ENCODE data around the gene ZBTB22.

The ZBTB22 gene

DNA sequence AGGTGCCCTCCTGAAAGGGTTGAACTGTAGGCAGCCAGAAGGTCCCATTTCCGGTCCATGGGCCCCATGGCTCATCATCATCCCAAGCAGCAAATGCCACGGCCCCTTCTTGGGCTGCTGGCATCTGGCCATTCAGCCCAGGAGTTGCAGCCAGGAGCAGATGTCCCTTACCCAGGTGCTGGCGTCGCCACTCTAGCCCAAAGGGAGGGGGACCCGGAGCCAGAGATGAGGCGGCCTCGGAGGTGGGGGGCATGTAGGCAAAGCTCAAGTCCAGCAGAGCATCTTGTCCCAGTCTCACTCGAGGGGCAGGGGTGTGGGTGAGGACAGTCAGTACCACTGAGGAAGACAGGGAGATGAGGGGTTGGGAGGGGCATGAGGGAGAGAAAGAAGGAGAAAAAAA lies 12.5 kb downstream of the ZBTB22 start:
- no peak for FAIRE-seq

DNA sequence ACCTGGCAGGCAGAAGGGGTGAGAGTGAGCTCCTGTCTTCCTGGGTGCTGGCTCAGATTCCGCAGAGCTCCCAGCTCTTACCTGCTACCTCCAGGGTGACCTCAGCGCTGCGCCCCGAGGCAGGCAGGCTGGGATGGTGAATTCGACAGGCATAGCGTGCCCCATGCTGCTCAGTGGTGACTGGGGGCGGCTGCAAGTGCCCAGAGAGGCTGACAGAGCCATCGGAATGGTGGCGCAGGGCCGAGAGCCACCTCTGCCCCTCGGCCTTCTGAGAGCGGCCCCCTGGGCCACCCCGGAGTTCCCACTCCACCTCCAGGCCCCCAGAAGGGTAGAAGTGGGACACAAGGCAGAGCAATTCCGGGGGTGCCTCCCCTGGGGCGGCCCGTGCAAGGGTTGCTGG lies 13.3 kb downstream of the ZBTB22 start:
- DNase-seq (ENCODE audit: low spot score) (no peak), FAIRE-seq (no peak)

More for the DNA sequence above, 12.5 kb downstream of the ZBTB22 start:
- no peak for DNase-seq (ENCODE audit: low spot score)

DNA sequence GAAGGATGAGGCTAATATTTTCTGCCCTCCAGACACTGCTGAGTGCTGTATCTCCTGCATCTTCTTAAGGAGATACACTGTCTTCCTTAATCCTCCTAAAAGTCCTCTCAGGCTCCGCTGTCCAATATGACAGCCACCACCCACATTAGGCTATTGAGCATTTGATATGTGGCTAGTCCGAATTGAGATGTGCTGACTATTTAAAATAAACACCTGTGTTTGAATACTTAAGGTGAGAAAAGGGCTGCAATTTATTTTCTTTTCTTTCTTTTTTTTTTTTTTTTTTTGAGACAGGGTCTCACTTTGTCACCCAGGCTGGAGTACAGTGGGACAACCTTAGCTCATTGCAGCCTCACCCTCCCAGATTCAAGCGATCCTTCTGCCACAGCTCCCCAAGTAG lies 15.7 kb downstream of the ZBTB22 start:
- FAIRE-seq = no peak
- DNase-seq (ENCODE audit: low spot score) = no peak

DNA sequence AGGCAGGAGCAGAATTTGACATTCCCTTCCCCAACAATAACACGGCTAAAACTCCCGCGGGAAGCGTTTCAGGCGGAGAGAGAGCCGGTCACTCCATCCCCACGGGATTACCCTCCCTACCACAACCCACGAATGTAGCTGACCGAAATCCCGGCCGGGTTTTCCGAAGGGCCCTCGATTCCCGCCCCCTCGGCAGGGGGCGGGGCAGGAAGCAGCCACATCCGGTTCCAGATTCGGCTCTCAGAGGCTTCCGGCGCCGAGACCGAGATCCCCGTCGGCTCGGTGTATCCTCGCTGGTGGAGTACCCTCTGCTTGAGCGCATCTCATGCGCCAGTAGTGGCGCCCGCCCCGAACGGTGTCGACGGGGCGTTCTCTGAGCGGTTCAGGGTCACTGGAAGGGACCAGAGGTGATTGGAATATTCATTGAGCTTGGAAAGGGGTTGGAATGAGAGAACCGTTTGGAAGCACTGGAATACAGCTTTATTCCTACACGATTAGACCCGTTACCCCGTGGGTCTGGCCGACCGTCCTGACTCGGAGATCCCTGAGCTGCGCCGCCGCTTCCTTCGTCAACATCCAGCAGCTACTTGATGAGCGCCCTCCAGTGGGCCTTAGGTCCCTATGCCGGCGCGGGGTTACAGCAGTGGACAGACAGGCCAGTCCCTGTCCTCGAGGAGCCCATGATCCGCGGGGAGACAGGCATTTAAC lies 18.2 kb downstream of the ZBTB22 start:
- FAIRE-seq = no peak
- peak; percentile 89 for DNase-seq (ENCODE audit: low spot score)

DNA sequence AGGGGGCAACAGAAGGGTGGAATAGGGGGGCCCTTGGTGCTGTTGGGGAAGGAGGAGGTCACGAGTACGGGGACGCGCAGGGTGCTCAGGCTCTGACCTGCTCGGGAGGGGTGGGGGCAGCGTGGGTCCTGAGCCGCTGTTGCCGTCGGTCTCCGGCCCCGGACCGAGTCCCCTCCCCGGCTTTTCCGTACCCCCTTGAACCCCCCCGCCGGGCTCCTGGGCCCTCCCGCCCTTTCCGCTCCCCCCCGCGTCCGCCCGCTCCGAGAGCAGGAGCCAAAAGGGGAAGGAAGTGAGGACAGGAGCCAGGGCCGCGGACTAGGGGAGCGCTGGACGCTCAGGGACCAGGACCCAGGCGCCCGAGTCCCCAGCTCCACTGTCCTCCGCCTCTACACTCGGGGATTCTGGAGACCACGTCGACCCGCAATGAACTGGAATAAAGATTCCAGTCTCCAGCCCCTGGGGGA lies 18.7 kb downstream of the ZBTB22 start, which contains the start of gene RGL2:
Gene RGL2, minus strand, starts transcription at position 170 of the 464 bp plus-strand sequence. CDS start 332 bp downstream, outside the sequence.
- FAIRE-seq (no peak), DNase-seq (ENCODE audit: low spot score) (peak; percentile 45)

DNA sequence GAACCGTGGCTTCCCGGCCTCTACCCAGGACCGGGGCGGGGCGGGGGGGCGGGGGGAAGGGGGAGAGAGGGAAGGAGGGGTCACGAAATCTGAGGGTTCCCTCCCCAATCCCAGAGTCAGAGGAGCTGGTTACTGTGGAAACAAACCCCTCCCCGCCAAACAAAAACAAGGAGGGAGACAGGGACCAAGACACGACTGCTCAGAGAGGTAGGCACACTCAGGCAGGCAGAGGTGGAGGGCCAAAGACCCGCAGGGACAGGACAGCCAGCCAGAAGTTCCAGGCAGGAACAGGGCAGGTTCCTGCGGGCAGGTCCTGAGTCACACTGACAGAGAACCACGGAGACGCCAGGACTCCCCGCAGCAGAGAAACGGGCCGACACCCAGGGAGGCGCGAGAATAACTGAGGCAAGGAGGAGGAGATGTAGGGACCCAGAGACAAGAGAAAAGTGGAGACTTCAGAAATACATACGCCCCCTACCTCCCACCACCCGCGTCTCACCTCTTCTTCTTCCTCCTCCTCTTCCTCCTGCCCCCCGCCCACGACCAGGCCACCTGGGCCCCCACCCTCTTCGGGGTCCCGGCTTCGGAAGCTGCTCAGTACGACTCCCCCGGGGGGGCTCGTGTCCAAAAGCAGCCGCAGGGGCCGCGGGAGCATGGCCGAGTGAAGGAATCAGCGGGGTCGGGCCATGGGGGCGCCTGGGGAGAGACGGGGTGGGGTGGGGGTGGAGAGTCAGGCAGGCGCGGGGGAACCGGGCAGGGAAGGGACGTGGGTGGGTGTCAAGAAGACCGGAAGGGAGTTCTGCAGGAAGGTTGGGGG lies 19.4 kb downstream of the ZBTB22 start:
- FAIRE-seq = no peak
- peak; percentile 82 for DNase-seq (ENCODE audit: low spot score)

DNA sequence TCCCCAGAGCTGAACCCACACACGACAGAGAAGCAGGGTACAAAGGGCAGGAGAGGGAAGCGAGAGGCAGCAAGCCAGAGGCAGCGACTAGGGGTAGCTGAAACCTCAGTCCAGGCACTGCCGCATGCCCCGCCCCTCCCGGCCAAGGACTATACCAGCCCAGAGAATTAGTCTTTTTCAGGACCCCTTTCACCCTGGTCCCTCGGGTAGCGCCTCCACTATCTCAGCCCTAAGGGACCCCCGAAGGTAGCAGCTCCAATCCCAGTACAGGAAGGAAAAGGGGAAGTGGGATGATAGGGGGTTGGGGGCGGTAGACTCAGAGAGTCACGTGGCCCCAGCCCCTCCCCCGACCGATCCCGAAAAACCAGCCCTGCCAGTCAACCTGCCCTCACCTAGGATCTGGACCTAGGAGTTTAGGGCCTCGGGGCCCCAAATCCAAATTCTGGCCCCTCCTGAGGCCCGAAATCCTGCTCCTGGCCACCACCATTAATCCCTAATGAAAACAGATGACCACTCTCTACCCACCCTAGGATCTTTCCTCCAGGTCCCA lies 20.1 kb downstream of the ZBTB22 start:
- peak; percentile 36 for DNase-seq (ENCODE audit: low spot score)
- FAIRE-seq = no peak

DNA sequence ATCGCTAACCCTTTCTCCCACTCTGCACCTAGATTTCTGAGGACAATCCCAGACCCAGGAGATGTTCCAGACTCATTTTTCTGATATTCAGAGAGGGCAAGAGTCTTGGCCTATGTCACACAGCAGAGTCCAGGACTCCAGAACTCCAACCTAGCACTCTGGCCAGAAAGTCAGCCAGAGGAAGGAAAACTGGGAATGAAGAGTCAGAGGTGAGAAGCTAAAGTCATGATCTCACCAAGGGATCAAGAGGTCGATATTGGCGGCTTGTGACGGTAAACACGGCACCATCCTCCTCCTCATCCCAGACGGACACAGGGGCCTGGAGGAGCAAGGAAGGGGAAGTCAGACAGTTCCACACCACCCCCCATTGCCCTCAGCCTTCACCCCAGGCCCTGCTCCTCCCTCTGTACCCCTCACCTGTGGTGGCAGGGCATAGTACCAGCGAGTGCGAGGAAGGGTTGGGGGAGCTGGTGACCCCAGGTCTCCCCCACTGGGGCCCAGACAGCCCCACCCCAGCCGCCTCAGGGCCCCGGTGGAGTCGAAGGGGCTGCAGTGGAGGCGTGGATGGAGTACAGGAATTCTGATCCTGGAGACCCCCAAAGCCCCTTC lies 20.6 kb downstream of the ZBTB22 start:
- no peak for FAIRE-seq

DNA sequence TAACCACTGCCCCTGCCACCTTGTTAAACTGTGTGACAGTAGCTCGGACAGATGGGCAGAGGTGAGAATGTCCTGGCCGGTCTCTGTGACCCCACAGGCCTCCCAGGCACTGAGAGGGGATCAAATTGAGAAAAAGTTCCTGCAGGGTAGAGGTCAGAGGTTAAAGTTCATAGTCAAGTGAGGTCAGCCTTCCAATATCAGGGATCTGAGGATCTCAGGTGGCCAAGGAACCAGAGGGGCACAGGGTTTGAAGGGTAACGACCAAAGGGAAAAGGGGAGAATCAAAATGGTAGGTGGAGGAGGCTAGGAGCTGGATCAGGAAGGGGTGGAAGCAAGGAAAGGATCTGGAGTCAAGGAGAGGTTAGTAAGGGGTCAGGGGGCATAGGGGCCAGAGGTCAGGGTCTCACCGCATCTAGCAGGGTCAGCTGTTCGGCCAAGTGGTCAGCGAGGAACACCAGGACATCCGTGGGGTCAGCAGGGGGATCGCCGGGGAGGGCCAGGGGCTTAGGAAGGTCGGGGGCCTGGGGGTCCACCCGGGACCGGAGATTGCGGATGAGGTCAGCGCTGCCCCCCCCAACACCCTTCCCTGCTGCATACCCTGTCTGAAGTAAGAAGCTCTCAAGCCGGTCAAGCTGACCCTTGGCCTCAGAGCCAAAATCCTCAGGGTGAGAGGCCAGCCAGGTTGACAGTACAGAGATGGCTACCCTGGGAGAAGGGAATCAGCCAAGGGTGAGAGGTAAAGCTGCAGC lies 21.7 kb downstream of the ZBTB22 start:
- DNase-seq (ENCODE audit: low spot score) (no peak), FAIRE-seq (no peak)

More for the DNA sequence above, 20.6 kb downstream of the ZBTB22 start:
- no peak for DNase-seq (ENCODE audit: low spot score)

DNA sequence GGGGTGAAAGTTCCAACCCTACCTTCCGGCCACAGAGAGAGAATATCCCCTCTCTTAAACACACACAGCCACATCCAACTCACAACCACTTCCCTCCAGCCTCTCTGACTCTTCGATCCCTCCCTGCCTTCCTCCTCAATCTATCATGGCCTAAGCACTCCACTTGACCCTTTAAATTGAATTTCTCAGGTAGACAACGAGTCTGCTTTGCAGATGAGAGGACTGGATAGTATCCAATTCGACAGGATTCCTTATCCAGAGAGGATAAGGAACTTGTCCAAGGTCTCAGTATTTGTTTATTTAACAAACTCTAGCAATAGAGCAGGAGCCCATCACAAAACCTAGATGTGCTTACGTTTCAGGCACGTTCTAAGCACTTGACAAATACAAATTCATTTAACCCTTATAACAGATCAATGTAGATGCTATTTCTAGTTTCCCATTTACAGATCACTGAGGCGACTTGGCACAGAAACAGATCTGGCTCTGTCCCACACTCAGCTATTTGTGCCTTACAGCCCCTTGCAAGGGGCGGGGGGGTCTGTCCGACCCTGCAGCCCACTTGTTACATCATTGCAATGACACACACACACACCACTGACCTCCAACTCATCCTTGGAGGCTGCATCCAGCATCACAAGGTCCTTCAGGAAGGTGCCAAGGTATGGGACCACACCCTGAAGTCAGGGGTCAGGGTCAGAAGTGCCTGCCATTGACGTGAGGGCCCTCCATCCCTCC lies 23.3 kb downstream of the ZBTB22 start:
- DNase-seq (ENCODE audit: low spot score) (no peak), FAIRE-seq (no peak)

DNA sequence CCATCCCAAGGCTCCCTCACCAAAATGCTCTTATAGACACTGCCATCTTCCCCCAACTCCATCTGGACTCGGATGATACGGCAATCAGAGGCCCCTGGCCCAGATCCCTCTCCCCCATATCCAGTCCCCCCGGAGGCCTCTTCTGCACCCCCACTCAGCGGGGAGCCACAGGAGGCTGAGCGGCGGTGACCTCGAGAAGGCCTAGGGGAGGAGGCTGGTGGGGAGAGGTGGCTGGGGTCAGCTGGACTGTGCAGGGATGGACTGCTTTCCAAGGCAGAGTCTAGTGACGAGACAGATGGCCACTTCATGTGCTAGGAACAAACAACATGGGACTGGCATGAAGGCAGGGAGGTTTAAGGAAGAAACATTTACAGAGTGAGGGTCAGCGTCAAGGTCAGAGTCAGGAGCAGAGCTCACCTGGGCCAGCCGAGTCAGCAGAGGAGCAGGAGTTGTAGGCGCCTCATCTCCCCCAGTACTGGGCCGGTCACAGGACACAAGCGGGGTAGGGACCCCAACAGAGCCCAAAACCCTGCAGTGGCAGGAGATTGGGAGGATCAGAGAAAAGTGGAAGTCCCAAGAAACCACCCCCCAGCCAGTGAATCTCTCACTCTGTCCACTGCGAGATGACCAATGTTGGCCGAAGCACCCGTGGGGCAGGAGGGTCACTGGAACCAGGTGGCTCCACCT lies 24.4 kb downstream of the ZBTB22 start:
- DNase-seq (ENCODE audit: low spot score) (no peak), FAIRE-seq (no peak)

DNA sequence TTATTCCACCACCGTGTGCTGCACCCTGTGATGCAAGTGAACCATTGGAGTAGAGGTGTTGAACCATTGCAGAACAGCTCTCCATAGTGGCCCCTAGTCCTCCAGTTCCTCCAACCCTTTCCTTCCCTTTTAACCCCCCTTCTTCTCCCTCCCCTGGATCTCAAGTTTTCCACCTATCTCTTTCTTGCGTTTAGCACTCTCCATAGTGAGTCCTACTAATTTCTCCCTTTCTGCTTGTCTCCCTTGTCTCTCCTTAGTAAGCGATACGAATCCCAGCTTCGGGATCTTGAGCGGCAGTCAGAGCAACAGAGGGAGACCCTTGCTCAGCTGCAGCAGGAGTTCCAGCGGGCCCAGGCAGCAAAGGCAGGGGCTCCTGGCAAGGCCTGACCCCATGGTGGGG lies 27.1 kb downstream of the ZBTB22 start:
- no peak for FAIRE-seq

DNA sequence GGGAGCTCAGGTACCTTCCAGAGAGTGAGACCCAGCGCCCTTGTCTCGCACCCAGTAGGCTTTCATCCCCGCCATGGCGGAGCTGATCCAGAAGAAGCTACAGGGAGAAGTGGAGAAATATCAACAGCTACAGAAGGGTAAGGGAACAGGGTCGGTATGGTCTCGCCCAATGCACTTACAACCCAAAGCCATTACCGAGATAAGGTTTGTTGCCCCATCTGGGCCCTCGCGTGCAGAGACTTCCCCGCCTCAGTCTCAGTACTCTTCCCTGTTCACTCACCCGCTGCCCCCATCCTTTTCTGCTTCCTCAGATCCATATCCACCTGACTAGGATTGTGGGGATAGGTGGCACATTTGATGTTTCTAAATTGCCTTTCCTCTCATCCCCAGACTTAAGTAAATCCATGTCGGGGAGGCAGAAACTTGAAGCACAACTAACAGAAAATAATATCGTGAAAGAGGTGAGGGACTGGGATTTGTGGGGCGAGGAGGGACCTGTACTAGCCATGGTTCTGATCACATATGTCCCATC lies 27.7 kb downstream of the ZBTB22 start:
- DNase-seq (ENCODE audit: low spot score) (no peak), FAIRE-seq (no peak)

More for the DNA sequence above, 27.1 kb downstream of the ZBTB22 start:
- no peak for DNase-seq (ENCODE audit: low spot score)

DNA sequence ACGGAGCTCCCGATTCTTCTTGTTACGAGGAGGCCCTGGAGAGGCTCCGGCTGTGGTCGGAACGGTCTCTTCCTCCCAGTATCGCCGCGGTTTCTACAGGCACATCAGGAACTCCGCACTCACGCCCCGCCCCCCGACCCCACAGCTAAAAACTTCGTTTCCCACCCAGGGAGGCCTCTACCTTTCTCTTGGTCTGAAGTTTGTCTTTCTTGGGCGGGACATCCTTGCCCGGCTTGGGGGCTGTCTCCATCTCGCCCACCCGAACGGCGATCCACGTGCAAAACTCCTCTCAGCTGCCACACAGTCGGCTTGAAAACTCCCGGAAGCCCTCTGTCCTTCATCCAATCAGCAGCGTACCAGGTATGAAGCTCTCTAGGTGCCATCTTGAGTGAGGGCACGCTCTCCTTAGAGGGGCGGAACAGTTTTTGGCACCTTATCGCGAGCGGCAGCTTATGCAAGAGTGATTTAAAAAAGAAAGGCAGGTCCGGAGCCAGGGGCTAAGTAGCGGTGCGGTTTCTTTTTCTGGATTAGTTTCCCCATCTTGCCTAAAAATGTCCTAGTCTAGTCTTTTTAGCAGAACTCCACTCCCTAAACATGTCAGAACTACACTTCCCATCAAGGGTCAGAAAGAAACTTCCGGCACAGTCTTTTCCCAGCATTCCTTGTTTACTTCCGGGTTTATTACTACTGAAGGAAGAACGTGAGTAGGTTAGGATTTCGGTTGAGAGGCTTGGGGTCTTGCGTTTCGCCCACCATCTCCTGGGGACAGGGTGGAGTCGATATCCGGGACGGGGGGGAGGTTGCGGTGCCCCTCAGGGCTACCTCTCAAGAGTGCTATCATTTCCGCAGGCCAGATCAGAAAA lies 28.4 kb downstream of the ZBTB22 start, which contains the start of the genes PFDN6 and WDR46:
Gene PFDN6, plus strand, starts transcription at position 681 of the 863 bp plus-strand sequence. CDS start 256 bp downstream, outside the sequence.
Gene WDR46, minus strand, starts transcription at position 319 of the 863 bp plus-strand sequence. Its CDS starts 69 bp downstream, at position 250.
- FAIRE-seq (no peak), DNase-seq (ENCODE audit: low spot score) (peak; percentile 92)

DNA sequence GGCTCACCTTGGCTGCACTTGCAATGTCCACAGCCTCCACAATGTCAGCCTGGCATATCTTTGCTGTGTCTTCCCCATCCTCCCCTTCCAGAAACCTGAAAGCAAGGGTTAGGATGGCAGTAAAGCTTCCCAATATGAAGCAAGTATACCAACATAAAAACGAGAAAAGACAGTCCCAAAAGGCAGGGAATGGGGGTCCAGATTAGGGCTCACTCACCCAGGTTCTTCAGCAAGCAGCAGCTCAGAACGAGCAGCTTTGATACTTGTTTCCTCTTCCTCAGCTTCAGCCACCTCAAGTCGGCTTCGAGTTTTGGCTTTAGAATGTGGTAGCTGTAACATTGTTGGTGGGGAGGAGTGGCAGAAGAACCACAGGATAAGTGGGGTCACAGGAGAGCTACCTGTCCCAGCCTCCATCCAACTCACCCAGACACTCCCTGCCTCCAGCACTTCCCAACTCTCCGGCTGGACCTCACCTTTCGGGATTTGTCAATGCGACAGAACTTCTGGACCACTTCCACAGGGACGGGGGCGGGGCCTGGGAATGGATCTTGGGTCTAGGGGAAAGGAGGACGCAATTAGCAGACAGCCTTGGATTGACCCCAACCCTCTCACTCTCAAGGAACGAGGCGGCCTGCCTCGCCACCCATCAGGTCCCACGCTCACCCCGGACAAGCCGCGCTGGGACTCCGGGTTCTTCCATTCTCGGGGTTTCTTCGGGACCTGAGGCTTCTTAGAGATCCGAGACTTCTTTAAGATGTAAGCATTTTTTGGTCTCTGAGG lies 29.2 kb downstream of the ZBTB22 start:
- FAIRE-seq = no peak
- DNase-seq (ENCODE audit: low spot score) = no peak

DNA sequence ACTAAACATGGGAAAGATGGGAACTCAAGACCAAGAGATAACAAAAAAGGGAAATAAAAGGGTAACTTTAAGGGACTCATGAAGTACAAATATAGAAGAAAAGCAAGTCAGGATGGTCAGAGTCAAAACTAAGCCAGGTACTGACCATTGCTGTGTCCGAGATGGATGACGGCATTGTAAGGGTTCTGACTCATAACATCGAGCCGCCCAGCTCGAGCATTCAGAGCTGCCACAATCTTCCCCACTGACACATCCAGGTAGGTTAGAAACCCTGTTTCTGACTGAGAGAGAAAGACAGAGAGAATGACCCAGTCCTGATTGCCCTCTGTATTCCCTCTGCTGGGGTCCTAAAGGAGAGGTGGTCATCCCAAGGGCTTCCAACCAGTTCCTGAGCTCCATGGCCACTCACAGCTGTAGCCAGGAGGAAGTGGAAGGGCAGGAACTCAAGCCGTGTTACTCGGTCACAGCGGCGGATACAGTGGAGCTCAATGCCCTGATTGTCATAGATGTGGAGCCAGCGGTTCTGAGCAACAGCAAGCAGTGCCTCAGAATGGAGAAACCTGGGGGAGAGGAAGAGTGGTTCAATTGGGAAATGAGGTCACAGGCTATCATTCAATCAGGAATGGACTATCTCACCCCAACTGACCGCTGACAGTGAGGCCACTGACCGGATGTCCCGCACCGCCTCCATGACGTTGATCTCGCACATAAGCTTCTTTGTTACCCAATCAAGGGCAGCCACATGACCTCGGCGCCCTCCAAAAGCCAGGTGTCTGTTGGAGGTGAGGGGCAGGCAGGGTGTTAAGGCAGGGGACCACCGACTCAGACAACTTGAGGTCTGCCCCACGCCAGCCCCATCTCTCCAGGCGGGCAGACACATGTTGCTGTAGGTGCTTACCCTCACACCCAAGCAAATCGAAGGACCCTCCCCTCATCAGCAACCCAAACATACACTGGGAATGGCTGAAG lies 30.3 kb downstream of the ZBTB22 start:
- FAIRE-seq (no peak), DNase-seq (ENCODE audit: low spot score) (no peak)

Measured in urothelium cell line (cell line).